Erythroblast (primary cell): ENCODE data around the gene ATXN7L1.

Experiments used
- GATA1 ChIP-seq: IDR thresholded peaks from 2 replicates; pipeline ENCODE4 v1.6.1; 2011; ENCODE audit warnings: low read depth, mild to moderate bottlenecking, control low read depth, low read length, moderate library complexity
- POLR2A ChIP-seq: IDR thresholded peaks from 2 replicates; pipeline ENCODE4 v1.6.1; 2011; ENCODE audit warnings: mild to moderate bottlenecking, low read length

- TF ChIP-seq POLR2A = no peak
- TF ChIP-seq GATA1 = no peak
These were observed 37.1 kb downstream of the ATXN7L1 start for GRCh38 chr7:105839266-105839665.
